ENCODE measurements around the gene LUC7L3.

LUC7L3 gene

DNA sequence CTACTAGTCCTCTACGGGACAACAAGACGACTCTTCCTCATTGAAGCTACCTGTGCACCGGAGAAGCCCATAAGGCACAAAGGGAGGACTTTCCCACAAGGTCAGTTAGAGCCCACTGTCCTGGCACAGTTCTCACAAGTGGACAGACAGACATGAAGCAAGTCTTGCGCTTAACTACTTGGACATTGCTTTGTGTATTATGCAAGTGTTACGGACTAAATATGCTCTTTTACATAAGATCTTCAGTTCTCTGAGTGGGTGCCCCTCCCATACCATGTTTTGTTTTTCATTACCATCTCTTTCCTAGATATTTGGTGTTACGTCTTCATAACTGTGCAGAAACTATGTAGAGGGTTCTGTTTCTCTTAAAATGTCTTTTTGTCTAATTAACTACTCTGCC, 29.8 kb downstream of the LUC7L3 start:
- DNase-seq (ENCODE audit: low read depth in 1 of 2, low spot score in 1 of 2): no peak

DNA sequence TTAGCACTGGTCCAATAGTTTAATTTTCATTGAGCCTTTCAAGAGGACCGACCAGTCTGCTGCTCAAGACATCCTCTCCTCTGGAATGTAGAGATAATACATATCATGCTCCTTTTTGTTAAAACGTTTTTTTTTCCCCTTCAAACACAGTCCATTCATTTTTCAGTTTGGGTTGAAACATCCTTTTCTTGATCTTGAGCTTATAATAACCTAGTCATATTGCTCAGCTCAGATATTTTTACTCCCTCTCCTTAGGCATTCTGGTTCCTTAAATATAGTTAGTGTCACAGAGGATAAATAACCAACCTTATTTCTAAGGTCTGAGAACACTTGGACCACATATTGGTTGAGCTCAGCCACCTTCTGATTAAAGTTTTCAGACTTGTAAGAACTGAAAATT, 35.1 kb downstream of the LUC7L3 start:
- DNase-seq (ENCODE audit: low read depth in 1 of 2, low spot score in 1 of 2): no peak

DNA sequence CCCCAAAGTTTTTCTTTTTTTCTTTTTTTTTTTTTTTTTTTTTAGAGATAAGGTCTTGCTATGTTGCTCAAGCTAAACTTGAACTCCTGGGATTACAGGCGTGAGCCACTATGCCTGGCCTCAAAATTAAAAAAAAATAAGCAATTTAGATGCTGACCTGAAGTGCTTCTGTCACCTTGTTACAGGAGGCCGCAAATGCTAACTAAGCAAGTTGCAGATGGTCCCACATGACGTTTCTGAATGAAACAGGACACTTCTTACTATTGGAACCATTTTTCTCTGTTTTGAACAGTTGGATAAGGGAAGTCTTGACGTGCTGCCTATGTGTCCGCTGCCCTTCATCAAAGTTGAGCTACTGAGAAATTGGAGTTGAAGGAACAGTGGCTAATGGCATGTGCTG, 39.1 kb downstream of the LUC7L3 start:
- no peak for DNase-seq (ENCODE audit: low read depth in 1 of 2, low spot score in 1 of 2)

DNA sequence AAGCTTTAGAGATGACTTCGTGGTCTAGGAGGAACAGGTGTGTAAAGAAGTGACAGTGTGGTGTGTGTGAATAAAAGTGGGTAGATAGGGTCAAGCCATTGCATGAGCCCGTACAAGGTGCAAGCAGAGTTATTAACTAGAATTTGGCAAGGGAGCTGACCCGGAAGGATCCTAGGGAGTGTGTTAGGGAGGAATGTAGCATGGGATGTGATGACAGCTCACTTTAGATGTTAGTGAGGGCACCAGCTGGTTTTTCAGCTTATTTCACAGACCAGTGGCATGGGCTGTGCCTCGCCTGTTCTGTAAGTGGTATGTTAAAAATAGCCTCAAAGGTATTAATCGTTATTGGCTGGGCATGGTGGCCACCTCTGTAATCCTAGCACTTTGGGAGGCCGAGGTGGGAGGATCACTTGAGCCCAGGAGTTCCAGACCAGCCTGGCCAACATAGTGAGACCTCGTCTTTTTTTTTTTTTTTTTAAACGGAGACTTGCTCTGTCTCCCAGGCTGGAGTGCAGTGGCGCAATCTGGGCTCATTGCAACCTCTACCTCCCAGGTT, 39.7 kb downstream of the LUC7L3 start:
- no peak for DNase-seq (ENCODE audit: low read depth in 1 of 2, low spot score in 1 of 2)

DNA sequence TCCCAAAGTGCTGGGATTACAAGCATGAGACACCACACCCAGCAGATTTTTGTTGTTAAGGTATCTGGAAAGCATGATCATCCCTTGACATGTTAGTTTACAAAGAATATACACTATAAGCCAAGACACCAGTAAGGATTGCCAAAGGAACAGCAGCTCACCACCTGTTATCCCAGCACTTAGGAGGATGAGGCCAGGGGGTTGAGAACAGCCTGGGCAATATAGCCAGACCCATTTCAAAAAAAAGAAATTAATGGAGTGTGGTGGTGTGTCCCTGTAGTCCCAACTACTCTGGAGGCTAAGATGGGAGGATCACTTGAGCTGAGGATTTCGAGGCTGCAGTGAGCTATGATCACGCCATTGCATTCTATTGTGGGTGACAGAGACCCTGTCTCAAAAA, 42.8 kb downstream of the LUC7L3 start:
- no peak for DNase-seq (ENCODE audit: low read depth in 1 of 2, low spot score in 1 of 2)

DNA sequence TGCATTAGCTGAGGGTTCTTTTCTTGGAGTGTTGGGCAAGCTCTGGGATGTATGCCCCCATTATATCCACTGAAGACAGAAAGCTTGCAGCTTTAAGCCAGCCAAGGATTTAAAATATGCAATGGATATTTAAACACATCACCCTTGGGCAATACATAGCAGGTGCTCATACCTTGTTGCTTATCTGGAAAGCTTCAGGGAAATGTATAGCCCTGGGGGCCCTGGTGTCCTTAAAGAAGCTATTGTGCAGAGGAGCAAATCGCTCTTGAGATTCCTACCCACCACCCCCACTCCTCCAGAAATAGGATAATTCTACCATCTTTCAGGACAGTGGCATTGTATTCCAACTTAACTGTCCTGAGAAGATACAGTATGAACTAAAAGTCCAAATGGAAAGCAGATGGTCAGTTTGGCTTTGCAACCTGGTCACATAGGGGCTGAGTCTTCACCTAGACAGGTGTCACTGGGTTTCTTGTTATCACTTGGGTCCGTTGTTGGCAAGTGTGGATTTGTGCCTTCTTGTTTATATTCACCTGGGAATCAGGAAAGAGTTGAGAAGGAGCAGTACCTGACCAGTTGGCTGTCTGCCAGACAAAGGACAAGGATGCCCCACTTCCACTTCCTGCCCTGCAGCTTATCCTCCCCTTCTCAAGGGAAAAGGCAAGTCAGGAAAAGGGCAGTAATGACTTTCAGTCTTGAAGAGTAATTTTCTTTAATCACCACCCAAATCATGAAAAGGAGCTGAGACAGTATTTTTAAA, 44.5 kb downstream of the LUC7L3 start:
- DNase-seq (ENCODE audit: low read depth in 1 of 2, low spot score in 1 of 2): no peak

DNA sequence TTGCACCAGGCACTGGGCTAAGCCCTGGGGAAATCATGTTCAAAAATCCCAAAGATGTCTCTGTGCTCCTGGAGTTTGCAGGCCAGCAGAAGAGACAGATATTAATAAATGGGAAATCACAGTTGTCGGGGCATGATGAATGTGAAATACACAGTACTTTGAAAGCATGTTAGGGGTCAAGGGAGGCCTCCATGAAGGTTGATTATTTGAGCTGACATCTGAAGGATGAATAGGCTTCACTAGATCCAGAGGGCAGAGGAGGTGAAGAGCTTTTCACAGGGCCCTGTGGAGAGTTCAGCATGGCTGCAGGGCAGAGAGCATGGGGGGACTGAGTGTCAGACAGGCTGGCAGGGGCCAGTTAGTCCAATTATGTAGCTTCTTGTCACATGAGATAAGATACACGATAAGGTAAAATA, 45.3 kb downstream of the LUC7L3 start:
- DNase-seq (ENCODE audit: low read depth in 1 of 2, low spot score in 1 of 2): no peak

DNA sequence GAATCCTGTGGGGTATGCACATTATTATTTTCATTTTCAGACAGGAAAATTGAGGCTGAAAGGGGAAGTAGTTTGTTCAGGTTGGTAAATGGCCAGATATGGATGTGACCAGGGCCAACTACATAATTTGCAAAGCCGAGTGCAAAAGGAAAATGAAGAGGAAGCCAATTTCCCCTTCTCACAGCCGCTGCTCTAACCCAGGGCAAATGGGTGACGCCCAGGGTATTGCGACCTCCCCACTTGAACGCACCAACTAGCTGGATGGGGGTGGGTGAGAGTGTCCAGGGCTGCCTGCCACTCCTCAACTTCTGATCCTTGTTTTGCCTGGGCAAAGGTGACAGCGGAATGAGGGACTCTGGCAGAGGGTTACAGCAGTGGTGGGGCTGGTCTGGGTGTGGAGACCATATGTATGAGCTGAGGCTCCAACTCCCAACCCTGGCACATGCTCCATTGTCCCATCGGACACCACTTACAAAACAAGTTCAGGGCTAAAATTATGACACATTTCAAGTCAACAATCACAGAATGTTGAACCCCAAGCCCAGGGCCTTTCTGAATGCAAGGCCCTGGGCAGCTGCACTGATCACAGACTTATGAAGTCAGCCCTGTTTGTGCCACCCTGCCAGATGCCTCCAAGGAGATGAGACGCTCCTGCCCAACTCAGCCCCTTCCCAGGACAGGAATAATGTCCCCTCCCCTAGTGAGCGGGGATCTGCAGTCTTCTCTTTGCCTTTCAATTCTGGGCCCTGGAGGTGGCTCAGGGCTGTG, 46.2 kb downstream of the LUC7L3 start:
- DNase-seq (ENCODE audit: low read depth in 1 of 2, low spot score in 1 of 2): no peak

DNA sequence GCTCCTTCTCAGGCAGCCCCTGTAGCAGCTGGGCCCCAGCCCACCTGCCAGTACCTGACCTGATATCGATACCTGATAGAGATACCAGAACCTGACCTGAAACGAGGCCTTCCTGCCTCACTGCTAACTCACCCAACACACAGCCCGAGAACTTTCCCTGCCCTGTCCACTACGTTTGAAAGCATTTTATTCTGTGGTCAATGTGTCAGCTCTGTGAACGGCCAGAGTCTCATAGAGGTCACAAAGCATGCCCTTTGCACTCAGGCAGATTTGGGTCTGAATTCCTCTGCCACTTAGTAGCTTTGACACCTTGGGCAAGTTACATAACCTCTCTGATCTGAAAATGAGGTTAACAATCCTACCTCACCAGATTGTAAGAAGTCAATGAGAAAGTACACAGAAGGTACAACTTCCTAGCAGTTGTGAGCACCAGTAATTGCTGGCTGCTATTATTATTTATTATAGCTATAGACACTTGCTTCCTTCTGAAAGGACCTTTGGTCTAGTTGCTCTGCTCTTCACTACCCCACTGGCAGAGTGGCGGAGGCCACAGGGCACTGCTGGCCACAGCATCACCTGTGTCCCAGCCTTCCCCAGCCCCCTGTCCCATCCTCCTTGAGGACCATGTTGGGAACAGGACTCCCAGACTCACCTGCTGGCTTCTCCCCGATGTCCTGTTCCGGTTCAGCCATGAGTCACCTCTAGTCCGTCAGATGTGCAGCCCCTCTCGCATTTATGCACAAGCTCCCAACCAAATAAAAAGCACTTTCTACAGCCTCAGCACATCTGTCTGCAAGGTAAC, 47.0 kb downstream of the LUC7L3 start:
- no peak for DNase-seq (ENCODE audit: low read depth in 1 of 2, low spot score in 1 of 2)

DNA sequence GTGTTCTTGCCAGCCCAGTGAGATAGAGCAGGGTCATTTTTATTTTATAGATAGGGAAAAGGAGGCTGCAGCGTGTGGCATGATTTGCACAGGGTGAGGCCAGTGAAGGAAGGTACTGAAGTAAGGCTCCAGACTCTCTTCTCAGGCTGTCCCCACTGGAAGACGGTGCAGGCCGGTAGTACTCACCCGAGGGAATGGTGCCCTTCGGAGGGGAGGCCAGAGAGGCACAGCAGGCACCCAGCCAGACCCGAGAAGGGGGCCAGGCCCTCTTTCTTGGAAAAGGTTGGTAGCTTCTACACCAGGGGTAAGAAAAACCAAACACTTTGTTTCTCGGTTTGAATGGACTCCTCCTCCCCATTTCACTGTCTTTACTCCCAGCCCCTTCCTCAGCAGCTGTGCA, 47.6 kb downstream of the LUC7L3 start:
- no peak for DNase-seq (ENCODE audit: low read depth in 1 of 2, low spot score in 1 of 2)

DNA sequence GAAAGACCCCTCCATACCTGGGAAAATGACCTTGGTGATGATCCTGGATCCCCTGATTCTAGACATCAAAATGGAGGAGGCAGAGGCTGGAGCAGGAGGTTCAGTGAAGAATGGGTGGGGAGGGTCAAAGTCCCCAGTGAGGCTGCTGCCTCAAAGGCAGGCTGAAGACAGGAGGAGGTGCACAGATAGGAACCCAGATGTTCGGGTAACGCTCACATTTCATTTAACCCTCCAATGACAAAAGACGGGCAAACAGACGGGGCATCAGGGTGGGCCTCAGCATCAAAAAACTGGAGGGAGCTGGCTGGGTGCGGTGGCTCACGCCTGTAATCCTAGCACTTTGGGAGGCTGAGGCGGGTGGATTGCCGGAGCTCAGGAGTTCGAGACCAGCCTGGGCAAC, 48.0 kb downstream of the LUC7L3 start, which contains the start of gene ANKRD40CL:
Gene ANKRD40CL (minus strand): TSS at position 73 of the 400 bp plus-strand sequence. CDS start 605 bp downstream, outside the sequence.
- DNase-seq (ENCODE audit: low read depth in 1 of 2, low spot score in 1 of 2): no peak

DNA sequence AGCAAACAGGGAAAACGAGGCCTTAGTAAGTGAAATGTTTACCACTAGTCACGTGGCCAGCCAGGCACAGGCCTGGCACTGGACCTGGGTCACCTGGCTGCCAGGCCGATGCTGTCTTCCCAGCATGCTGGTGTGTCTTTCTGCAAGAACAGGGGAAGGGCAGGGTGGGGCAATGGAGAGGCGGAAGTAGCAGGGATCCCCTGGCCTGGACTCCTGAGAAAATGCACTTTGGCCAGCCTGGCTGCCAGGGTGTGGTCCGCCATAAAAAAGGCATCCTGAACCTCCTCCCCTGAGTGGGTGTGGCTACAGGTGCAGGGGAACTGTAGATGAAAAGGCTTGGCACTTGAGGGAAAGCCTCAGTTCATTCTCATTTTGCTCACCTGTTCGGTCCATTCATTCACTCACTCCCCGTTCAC, 49.0 kb downstream of the LUC7L3 start:
- DNase-seq (ENCODE audit: low read depth in 1 of 2, low spot score in 1 of 2): no peak

DNA sequence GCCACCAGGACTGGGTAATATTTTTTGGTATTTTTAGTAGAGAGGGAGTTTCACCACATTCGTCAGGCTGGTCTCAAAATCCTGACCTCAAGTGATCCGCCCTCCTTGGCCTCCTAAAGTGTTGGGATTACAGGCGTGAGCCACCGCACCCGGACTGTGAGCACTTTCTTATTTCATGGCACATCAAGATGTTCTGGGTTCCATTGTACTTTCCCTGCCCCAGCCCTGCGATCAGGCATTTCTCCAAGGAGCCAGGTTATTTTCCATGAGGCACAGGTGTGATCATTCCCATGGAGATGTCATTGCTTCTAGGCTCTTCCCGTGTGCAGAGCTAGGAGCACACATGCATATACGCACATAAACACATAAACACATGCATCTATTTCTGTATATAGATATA, 50.5 kb downstream of the LUC7L3 start:
- no peak for DNase-seq (ENCODE audit: low read depth in 1 of 2, low spot score in 1 of 2)

DNA sequence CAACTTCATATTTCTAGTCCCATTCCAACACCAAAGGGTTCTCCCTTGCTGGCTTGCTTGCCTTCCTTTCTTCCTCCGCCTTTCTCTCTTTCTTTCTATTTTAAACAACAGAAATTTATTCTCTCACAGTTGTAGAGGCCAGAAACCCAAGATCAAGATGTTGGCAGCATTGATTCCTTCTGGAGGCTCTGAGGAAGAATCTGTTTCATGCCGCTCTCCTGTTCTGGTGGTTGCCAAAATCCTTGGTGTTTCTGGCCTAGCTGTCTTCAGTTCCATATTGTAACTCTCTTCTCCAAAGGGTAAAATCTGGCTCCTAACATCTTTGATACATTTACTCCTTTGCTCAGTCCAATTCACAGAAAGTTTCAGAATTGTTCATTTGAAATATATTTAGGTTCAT, 50.9 kb downstream of the LUC7L3 start:
- DNase-seq (ENCODE audit: low read depth in 1 of 2, low spot score in 1 of 2): no peak

DNA sequence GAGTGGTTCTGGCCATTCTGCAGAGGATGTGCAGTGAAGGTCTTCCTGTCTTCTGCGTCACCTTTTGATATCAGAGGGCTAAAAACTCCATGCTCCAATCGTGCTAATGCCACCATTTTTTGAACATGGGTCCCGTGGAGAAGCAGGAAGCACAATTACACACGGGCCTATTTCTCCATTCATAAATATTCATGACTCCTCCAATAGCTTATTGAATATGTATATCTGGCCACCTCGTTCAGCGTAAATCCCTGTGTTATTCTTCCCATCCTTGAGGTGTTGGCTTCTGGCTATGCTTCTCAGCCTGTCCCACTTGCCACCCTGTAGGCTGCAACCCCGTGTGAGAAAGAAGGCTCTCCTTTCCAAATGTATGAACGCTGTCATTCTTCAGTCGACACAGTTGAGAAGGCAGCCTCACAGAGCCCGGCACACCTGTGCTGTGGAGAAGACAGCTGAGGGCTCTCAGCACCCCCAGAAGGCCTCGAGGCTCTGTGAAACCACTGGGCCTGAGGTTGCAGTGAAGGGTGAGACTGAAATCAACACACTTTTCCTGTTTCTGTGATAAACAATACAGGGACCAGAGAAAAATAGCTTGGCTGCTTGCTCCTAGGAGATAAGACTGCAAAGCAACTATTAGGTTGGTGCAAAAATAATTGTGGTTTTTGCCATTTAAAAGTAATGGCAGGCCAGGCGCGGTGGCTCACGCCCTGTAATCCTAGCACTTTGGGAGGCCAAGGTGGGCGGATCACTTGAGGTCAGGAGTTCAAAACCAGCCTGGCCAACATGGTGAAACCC, 52.8 kb downstream of the LUC7L3 start:
- no peak for DNase-seq (ENCODE audit: low read depth in 1 of 2, low spot score in 1 of 2)

DNA sequence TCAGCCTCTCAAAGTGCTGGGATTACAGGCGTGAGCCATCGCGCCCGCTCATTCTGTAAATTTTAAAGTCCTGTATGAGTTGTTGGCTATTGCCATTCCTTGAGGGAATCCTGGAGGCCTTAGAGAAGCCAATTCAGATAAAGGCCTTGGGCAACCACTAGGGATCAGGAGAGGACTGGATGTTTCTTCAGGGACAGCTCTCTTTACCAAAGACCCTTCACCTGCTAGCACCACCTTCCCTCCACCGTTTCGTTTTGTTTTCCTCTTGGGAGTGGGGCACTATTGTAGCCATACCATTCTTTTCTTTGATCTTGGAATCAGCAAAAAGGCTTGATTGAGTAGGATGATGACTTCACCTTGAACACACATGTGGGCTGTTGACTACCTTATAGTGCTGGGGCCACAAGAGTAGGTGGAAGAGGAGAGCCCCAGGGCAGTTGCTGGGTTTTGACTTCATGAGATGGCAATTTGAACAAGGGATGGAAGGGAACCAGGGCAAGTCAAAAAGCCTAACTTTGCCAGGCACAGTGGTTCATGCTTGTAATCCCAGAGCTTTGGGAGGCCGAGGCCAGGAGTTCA, 54.9 kb downstream of the LUC7L3 start:
- DNase-seq (ENCODE audit: low read depth in 1 of 2, low spot score in 1 of 2): no peak

DNA sequence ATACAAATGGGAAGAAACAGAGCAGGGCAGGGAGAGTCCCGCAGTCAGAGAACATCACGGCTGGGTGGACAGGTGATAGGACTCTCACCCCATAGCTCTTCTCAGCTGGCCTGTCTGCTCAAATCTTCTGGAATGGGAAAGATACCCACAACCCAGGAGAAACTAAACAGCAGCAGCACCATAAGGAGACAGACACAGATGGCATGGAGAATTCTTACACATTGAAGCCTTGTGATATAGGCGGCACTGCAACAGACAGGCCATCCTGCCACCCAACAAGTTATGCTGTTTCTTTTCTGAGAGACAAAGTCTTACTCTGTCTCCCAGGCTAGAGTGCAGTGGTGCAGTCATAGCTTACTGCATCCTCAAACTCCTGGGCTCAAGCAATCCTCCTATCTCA, 56.5 kb downstream of the LUC7L3 start:
- no peak for DNase-seq (ENCODE audit: low read depth in 1 of 2, low spot score in 1 of 2)

DNA sequence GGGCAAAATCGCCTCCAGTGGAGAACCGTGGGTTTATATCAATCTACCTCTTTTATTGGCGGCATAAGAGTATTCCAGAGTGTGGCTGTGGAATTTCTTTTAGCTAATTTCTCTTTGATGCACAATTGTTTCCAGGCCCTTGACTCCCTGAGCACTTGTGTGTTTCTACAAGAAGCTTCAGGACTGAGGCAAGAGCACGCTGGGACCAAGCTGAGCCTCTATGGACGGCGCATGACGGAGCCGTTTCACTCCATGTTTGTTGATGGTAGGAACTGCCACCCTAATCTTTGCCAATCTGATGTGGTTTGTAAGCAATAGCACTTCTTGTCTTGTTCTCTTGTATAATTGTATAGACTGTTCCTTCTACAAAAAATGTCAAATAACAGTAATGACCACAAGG, 59.1 kb downstream of the LUC7L3 start:
- no peak for DNase-seq (ENCODE audit: low read depth in 1 of 2, low spot score in 1 of 2)

DNA sequence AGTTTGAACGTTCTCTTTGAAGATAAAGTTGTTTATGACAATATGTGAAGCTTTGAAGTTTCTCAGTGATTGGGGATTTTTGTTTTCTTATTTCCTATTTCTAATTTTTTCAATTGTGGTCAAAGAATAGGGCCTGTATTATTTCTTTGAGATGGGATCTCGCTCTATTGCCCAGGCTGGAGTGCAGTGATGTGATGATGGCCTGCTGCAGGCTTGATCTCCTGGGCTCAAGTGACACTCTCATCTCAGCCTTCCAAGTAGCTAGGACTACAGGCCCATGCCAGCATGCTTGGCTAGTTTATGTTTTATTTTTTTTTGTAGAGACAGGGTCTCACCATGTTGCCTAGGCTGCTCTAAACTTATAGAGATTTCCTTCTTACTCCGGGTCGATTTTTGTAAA, 59.6 kb downstream of the LUC7L3 start:
- DNase-seq (ENCODE audit: low read depth in 1 of 2, low spot score in 1 of 2): no peak

DNA sequence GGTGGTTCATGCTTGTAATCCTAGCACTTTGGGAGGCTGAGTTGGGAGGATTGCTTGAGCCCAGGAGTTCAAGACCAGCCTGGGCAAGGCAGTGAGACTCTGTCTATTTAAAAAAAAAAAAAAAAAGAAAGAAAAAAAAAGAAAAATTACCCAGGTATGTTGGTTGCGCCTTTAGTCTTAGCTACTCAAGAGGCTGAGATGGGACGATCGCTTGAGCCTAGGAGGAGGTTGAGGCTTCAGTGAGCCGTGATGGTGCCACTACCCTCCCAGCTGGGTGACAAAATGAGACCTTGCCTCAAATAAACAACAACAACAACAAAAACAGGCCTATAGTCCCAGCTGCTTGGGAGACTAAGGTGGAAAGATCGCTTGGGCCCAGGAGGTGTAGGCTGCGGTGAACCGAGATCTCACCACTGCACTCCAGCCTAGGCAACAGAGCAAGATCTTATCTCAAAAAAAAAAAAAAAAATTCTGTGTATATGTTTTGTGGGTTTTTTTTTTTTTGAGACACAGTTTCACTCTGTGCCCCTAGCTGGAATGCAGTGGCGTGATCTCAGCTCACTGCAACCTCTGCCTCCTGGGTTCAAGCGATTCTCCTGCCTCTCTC, 60.4 kb downstream of the LUC7L3 start:
- DNase-seq (ENCODE audit: low read depth in 1 of 2, low spot score in 1 of 2): no peak

Measured in activated CD4-positive, alpha-beta T cell treated with anti-CD3 and anti-CD28 coated beads, Interleukin-2, amount 50 U/mL, for 24 hours (primary cell).